ENCODE results near the gene CES1.
"Not testable (repeated sequence)": the region's sequence is repeated elsewhere in the genome, so short reads cannot be mapped to it uniquely, and the experiment has no call there.

CES1 gene

GRCh38 chr16:55781456-55781855 is 51.4 kb downstream of the CES1 start:
- DNase-seq (ENCODE audit: low read depth); H3K4me3 ChIP-seq (ENCODE audit: low read depth, low read length): not testable (repeated sequence)

GRCh38 chr16:55780095-55780407 is 52.8 kb downstream of the CES1 start:
- H3K4me3 ChIP-seq (ENCODE audit: low read depth, low read length); DNase-seq (ENCODE audit: low read depth): not testable (repeated sequence)

GRCh38 chr16:55779402-55780094 is 53.3 kb downstream of the CES1 start:
- no peak for TF ChIP-seq CTCF (IDR thresholded peaks at IDR 0.05; ENCODE audit: insufficient read depth, low read depth, low read length, missing control alignments)
- H3K4me3 ChIP-seq (ENCODE audit: low read depth, low read length): no peak overlapping the region
- no peak for DNase-seq (ENCODE audit: low read depth)

GRCh38 chr16:55778757-55779156 is 54.1 kb downstream of the CES1 start:
- DNase-seq (ENCODE audit: low read depth): no peak
- no peak for TF ChIP-seq CTCF (IDR thresholded peaks at IDR 0.05; ENCODE audit: insufficient read depth, low read depth, low read length, missing control alignments)
- no peak overlapping the region for H3K4me3 ChIP-seq (ENCODE audit: low read depth, low read length)

GRCh38 chr16:55775857-55776256 is 57.0 kb downstream of the CES1 start:
- H3K4me3 ChIP-seq (ENCODE audit: low read depth, low read length): no peak overlapping the region
- TF ChIP-seq CTCF (IDR thresholded peaks at IDR 0.05; ENCODE audit: insufficient read depth, low read depth, low read length, missing control alignments): no peak
- DNase-seq (ENCODE audit: low read depth): no peak

- DNase-seq (ENCODE audit: low read depth): no peak
- no peak for TF ChIP-seq CTCF (IDR thresholded peaks at IDR 0.05; ENCODE audit: insufficient read depth, low read depth, low read length, missing control alignments)
- no peak overlapping the region for H3K4me3 ChIP-seq (ENCODE audit: low read depth, low read length)
Measured at GRCh38 chr16:55773859-55774549, 58.9 kb downstream of the CES1 start.

- TF ChIP-seq CTCF (IDR thresholded peaks at IDR 0.05; ENCODE audit: insufficient read depth, low read depth, low read length, missing control alignments): no peak
- H3K4me3 ChIP-seq (ENCODE audit: low read depth, low read length): no peak overlapping the region
- no peak for DNase-seq (ENCODE audit: low read depth)
Measured at GRCh38 chr16:55765161-55765560, 67.7 kb downstream of the CES1 start.
